Measurements from ENCODE around the gene RFX6. TPM values are rescaled to one million over a fixed set of nuclear protein-coding genes. Genes with fewer than 3 reads are reported as not detected.
A peak's percentile ranks its signal among the peaks of the same experiment; 100 is the strongest.

Gene RFX6
- total RNA-seq, 4 donors from 2014 or later = not detected

- H3K9me3 ChIP-seq = no peaks in the 10 kb centered on the region
Observed at GRCh38 chr6:116840091-116840490, 37.0 kb upstream of the RFX6 start.

GRCh38 chr6:116842459-116842858 is 34.6 kb upstream of the RFX6 start:
- DNase-seq = no peak
- H3K4me3 ChIP-seq (replicated peaks in 1 of 3) = no peak overlapping the region
- H3K4me1 ChIP-seq = no peaks in the 10 kb centered on the region
- H3K9me3 ChIP-seq = no peaks in the 10 kb centered on the region
- intact Hi-C loops (cut with DNase I) = no loop called here
- H3K36me3 ChIP-seq = no peaks in the 10 kb centered on the region
- H3K27me3 ChIP-seq = no peaks in the 10 kb centered on the region
- WGBS, 2 donors = 64 to 65% methylated on average over 1 of the region's 1 CpG
- TF ChIP-seq CTCF (IDR thresholded peaks at IDR 0.05) = no peak
- TF ChIP-seq POLR2A (IDR thresholded peaks at IDR 0.05) = no peak
- H3K27ac ChIP-seq = no peak overlapping the region

More at GRCh38 chr6:116840091-116840490, 37.0 kb upstream of the RFX6 start:
- no peak for DNase-seq
- H3K27me3 ChIP-seq = no peaks in the 10 kb centered on the region
- no peak overlapping the region for H3K27ac ChIP-seq
- H3K4me3 ChIP-seq (replicated peaks in 1 of 3) = no peak overlapping the region
- no peaks in the 10 kb centered on the region for H3K4me1 ChIP-seq
- WGBS, 2 donors = 71 to 80% methylated on average over 2 of the region's 2 CpGs
- H3K36me3 ChIP-seq = no peaks in the 10 kb centered on the region
- TF ChIP-seq CTCF (IDR thresholded peaks at IDR 0.05) = no peak
- no peak for TF ChIP-seq POLR2A (IDR thresholded peaks at IDR 0.05)
- intact Hi-C loops (cut with DNase I) = no loop called here

GRCh38 chr6:116847227-116847626 is 29.8 kb upstream of the RFX6 start:
- Histone ChIP-seq H3K9me3 (no peaks in the 10 kb centered on the region), H3K4me1 (no peaks in the 10 kb centered on the region), H3K36me3 (no peaks in the 10 kb centered on the region), H3K4me3 (replicated peaks in 1 of 3) (no peak overlapping the region), H3K27ac (no peak overlapping the region), H3K27me3 (no peaks in the 10 kb centered on the region)
- intact Hi-C loops (cut with DNase I) = no loop called here
- DNase-seq = no peak
- TF ChIP-seq CTCF (IDR thresholded peaks at IDR 0.05) (peak in 3 of 6 experiments; percentile 22 to 37 (median 33)), POLR2A (IDR thresholded peaks at IDR 0.05) (no peak)
- 7 to 28% methylated on average over 1 of the region's 1 CpG for WGBS, 2 donors

- Histone ChIP-seq H3K27ac (no peak overlapping the region), H3K36me3 (no peaks in the 10 kb centered on the region), H3K4me1 (no peaks in the 10 kb centered on the region), H3K27me3 (no peaks in the 10 kb centered on the region), H3K4me3 (replicated peaks in 1 of 3) (no peak overlapping the region), H3K9me3 (no peaks in the 10 kb centered on the region)
- DNase-seq = no peak
- no peak for TF ChIP-seq CTCF (IDR thresholded peaks at IDR 0.05)
- no peak for TF ChIP-seq POLR2A (IDR thresholded peaks at IDR 0.05)
- intact Hi-C loops (cut with DNase I) = no loop called here
Observed at GRCh38 chr6:116858060-116858459, 19.0 kb upstream of the RFX6 start.

- Histone ChIP-seq H3K4me1 (no peaks in the 10 kb centered on the region), H3K27me3 (no peaks in the 10 kb centered on the region), H3K36me3 (no peaks in the 10 kb centered on the region), H3K27ac (no peak overlapping the region), H3K9me3 (no peaks in the 10 kb centered on the region), H3K4me3 (replicated peaks in 1 of 3) (no peak overlapping the region)
- TF ChIP-seq POLR2A (IDR thresholded peaks at IDR 0.05) = no peak
- TF ChIP-seq CTCF (IDR thresholded peaks at IDR 0.05) = no peak
- intact Hi-C loops (cut with DNase I) = no loop called here
- DNase-seq = no peak
Observed at GRCh38 chr6:116859264-116859663, 17.8 kb upstream of the RFX6 start.

Measured in thyroid gland (tissue), 4 donors.